ENCODE measurements around the gene SLC15A5.

DNA sequence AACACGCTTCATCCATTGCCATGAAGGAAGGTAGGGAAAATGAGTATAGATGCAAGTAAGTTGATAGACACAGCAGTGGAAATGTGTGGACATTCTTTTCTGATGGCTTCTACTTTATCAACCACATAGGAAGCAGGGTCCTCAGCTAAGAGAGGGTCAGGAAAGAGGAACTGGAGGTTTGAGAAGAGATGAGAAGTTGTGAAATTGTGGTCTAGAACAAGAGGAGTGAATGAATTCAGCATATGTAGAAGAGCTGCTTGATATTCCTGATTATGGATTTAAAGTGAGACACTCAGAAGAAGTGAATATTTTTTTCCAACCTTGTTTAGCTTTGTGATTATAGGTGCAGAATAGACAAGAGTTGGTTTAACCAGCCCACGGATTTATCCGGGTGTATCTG lies 128.5 kb downstream of the SLC15A5 start:
- TF ChIP-seq, protein P1, sequence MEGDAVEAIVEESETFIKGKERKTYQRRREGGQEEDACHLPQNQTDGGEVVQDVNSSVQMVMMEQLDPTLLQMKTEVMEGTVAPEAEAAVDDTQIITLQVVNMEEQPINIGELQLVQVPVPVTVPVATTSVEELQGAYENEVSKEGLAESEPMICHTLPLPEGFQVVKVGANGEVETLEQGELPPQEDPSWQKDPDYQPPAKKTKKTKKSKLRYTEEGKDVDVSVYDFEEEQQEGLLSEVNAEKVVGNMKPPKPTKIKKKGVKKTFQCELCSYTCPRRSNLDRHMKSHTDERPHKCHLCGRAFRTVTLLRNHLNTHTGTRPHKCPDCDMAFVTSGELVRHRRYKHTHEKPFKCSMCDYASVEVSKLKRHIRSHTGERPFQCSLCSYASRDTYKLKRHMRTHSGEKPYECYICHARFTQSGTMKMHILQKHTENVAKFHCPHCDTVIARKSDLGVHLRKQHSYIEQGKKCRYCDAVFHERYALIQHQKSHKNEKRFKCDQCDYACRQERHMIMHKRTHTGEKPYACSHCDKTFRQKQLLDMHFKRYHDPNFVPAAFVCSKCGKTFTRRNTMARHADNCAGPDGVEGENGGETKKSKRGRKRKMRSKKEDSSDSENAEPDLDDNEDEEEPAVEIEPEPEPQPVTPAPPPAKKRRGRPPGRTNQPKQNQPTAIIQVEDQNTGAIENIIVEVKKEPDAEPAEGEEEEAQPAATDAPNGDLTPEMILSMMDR (IDR thresholded peaks at IDR 0.05), result no peak
- TF ChIP-seq POLR2A (IDR thresholded peaks at IDR 0.05) (no peak), POLR2AphosphoS5 (IDR thresholded peaks at IDR 0.05) (no peak)
